ENCODE results near the gene SERPINB8.

Gene SERPINB8

DNA sequence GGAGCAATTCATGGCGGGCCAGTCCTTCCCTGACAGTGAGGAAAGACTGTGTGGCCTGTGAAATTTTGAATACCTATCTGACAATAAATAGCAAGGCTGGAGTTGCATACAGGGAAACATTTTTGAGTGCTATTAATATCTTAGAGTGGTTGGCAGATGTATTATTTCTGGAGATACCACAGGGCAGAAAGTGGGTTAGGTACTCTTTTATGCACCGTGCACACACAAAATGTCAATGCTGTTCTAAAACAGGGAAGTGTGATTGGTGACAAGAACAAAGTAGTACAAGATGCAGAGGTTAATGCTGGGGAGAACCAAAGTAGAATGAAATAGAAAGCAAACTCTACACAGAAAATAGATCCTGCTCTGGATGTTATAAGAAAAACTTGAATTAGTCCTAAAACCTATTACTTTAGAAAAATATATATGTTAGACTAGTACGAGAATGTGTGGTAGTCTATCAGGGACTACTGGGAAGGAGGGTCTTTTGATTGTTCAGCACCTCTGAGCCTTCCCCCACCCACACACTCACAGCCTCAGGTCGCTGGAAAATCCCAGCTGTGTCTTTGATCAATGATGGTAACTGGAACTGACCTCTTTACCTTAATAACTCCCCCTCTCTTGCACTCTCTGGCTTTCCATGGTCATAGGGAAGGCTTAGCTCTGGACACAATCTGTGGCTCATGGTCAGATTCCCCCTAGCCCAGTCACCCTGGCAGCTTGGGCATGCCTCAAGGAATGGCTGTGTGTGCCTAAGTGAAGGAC lies 58.2 kb downstream of the SERPINB8 start:
- TF ChIP-seq, protein P1, sequence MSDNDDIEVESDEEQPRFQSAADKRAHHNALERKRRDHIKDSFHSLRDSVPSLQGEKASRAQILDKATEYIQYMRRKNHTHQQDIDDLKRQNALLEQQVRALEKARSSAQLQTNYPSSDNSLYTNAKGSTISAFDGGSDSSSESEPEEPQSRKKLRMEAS (IDR thresholded peaks at IDR 0.05): no peak
- TF ChIP-seq ZBTB7A (IDR thresholded peaks at IDR 0.05; ENCODE audit: low read depth) (no peak), YY1 (IDR thresholded peaks at IDR 0.05; ENCODE audit: low read depth) (no peak), TCF12 (IDR thresholded peaks at IDR 0.05; ENCODE audit: low read depth) (no peak), FOXM1 (IDR thresholded peaks at IDR 0.05; ENCODE audit: borderline replicate concordance, low read depth) (no peak)
- TF ChIP-seq, protein P2, sequence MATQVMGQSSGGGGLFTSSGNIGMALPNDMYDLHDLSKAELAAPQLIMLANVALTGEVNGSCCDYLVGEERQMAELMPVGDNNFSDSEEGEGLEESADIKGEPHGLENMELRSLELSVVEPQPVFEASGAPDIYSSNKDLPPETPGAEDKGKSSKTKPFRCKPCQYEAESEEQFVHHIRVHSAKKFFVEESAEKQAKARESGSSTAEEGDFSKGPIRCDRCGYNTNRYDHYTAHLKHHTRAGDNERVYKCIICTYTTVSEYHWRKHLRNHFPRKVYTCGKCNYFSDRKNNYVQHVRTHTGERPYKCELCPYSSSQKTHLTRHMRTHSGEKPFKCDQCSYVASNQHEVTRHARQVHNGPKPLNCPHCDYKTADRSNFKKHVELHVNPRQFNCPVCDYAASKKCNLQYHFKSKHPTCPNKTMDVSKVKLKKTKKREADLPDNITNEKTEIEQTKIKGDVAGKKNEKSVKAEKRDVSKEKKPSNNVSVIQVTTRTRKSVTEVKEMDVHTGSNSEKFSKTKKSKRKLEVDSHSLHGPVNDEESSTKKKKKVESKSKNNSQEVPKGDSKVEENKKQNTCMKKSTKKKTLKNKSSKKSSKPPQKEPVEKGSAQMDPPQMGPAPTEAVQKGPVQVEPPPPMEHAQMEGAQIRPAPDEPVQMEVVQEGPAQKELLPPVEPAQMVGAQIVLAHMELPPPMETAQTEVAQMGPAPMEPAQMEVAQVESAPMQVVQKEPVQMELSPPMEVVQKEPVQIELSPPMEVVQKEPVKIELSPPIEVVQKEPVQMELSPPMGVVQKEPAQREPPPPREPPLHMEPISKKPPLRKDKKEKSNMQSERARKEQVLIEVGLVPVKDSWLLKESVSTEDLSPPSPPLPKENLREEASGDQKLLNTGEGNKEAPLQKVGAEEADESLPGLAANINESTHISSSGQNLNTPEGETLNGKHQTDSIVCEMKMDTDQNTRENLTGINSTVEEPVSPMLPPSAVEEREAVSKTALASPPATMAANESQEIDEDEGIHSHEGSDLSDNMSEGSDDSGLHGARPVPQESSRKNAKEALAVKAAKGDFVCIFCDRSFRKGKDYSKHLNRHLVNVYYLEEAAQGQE (IDR thresholded peaks at IDR 0.05; ENCODE audit: low read depth): no peak

DNA sequence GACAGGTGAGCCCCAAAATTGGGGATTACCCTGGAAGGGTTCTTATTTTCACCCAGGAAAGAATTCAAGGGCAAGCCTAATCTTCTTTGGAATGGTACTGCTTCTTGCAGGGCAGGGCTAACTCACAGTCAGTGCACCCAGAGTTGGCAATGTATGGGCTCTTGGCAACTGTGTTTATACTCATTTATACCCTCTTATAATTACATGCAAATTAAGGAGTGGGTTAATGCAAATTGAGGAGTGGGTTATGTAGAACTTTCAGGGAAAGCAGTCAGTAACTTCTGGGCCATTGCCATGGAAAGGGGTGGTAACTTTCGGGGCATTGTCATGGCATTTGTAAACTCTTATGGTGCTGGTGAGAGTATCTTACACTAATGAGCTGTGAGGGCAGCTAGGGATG lies 59.2 kb downstream of the SERPINB8 start:
- TF ChIP-seq, protein P1 (IDR thresholded peaks at IDR 0.05): no peak
- TF ChIP-seq FOXM1 (IDR thresholded peaks at IDR 0.05; ENCODE audit: borderline replicate concordance, low read depth) (no peak), CREB1 (IDR thresholded peaks at IDR 0.05; ENCODE audit: low read depth) (no peak), TAF1 (IDR thresholded peaks at IDR 0.05; ENCODE audit: low read depth) (no peak), TEAD4 (IDR thresholded peaks at IDR 0.05) (no peak), TCF12 (IDR thresholded peaks at IDR 0.05; ENCODE audit: low read depth) (no peak), YY1 (IDR thresholded peaks at IDR 0.05; ENCODE audit: low read depth) (no peak), EGR1 (IDR thresholded peaks at IDR 0.05) (no peak), RAD21 (IDR thresholded peaks at IDR 0.05; ENCODE audit: low read depth) (no peak), EP300 (IDR thresholded peaks at IDR 0.05; ENCODE audit: borderline replicate concordance) (no peak), ZBTB7A (IDR thresholded peaks at IDR 0.05; ENCODE audit: low read depth) (no peak), NFIC (IDR thresholded peaks at IDR 0.05) (no peak), CEBPB (IDR thresholded peaks at IDR 0.05) (no peak)
- TF ChIP-seq, protein P2 (IDR thresholded peaks at IDR 0.05; ENCODE audit: low read depth): no peak
- TF ChIP-seq, protein P3, sequence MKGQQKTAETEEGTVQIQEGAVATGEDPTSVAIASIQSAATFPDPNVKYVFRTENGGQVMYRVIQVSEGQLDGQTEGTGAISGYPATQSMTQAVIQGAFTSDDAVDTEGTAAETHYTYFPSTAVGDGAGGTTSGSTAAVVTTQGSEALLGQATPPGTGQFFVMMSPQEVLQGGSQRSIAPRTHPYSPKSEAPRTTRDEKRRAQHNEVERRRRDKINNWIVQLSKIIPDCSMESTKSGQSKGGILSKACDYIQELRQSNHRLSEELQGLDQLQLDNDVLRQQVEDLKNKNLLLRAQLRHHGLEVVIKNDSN (IDR thresholded peaks at IDR 0.05): no peak

DNA sequence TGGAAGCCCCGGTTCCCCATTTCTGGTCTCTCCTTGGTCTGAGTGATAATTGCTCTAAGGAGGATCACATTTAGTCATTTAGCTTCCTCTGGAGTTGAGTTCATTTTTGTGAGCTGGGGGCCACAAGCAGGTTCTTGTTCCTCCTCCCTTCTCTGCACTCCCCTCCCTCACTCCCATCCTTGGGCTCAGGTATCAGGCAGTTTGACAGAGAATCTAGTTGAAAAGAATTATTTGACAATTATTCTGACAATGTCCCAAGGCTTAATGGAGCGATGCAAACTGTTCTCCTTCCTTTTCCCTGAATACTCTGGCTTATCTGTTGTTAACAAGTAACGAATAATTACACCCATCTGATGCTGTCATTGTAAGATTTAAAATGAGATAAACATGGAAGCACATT lies 61.5 kb downstream of the SERPINB8 start:
- TF ChIP-seq NFIC (IDR thresholded peaks at IDR 0.05) (no peak), TCF12 (IDR thresholded peaks at IDR 0.05; ENCODE audit: low read depth) (no peak), FOXM1 (IDR thresholded peaks at IDR 0.05; ENCODE audit: borderline replicate concordance, low read depth) (no peak), CEBPB (IDR thresholded peaks at IDR 0.05) (no peak), RAD21 (IDR thresholded peaks at IDR 0.05; ENCODE audit: low read depth) (no peak), CREB1 (IDR thresholded peaks at IDR 0.05; ENCODE audit: low read depth) (no peak), TAF1 (IDR thresholded peaks at IDR 0.05; ENCODE audit: low read depth) (no peak), YY1 (IDR thresholded peaks at IDR 0.05; ENCODE audit: low read depth) (no peak), EP300 (IDR thresholded peaks at IDR 0.05; ENCODE audit: borderline replicate concordance) (no peak), ZBTB7A (IDR thresholded peaks at IDR 0.05; ENCODE audit: low read depth) (no peak), EGR1 (IDR thresholded peaks at IDR 0.05) (no peak), TEAD4 (IDR thresholded peaks at IDR 0.05) (no peak)
- TF ChIP-seq, protein P2 (IDR thresholded peaks at IDR 0.05; ENCODE audit: low read depth): no peak
- TF ChIP-seq, protein P1 (IDR thresholded peaks at IDR 0.05): no peak
- TF ChIP-seq, protein P3 (IDR thresholded peaks at IDR 0.05): no peak

DNA sequence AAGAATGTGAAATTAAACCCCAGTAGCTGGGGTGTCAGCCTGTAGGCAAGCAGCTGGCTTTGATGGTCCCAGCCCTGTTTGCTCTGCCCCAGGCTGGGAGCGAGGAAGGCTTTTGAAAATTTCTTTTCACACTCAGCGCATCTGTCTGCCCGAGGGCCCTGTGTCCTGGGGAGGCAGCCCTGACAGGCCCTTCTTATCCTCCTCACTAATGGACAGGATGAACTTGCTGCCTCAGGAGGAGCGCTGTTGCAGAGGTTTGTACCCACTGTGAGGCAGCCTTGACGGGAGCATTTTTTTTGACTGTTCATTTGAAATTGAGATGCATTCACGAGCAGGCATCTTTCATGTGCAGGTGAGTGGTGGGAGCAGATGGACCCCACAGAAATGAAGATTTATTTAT lies 62.4 kb downstream of the SERPINB8 start:
- TF ChIP-seq EP300 (IDR thresholded peaks at IDR 0.05; ENCODE audit: borderline replicate concordance) (no peak), TEAD4 (IDR thresholded peaks at IDR 0.05) (no peak), NFIC (IDR thresholded peaks at IDR 0.05) (no peak)
- TF ChIP-seq, protein P3 (IDR thresholded peaks at IDR 0.05): no peak
